HG03097 (cell line): ENCODE measurements around the gene TIA1.
A peak's percentile ranks its signal among the peaks of the same experiment; 100 is the strongest.
"Not testable (repeated sequence)": the region's sequence is repeated elsewhere in the genome, so short reads cannot be mapped to it uniquely, and the experiment has no call there.

Experiments
- ATAC-seq: cut with Tn5 transposase; IDR thresholded peaks from one replicate; pipeline ENCODE4 v1.9.1; 2021; ENCODE audit not compliant: unreplicated experiment, low FRiP score

The TIA1 gene

GRCh38 chr2:70226781-70227180 is 21.6 kb downstream of the TIA1 start:
- no peak for ATAC-seq

GRCh38 chr2:70223305-70223704 is 25.1 kb downstream of the TIA1 start:
- not testable (repeated sequence) for ATAC-seq

- no peak for ATAC-seq
These were observed 33.4 kb downstream of the TIA1 start for GRCh38 chr2:70214953-70215549.

GRCh38 chr2:70214365-70214764 is 34.1 kb downstream of the TIA1 start:
- ATAC-seq: no peak

- no peak for ATAC-seq
These were observed 36.0 kb downstream of the TIA1 start for GRCh38 chr2:70212298-70212932.

- no peak for ATAC-seq
These were observed 36.8 kb downstream of the TIA1 start for GRCh38 chr2:70211595-70211994.

GRCh38 chr2:70204452-70204851 is 44.0 kb downstream of the TIA1 start:
- no peak for ATAC-seq

- ATAC-seq: no peak
These were observed 45.3 kb downstream of the TIA1 start for GRCh38 chr2:70203086-70203485.

GRCh38 chr2:70202236-70202806 is 46.1 kb downstream of the TIA1 start:
- ATAC-seq: no peak

GRCh38 chr2:70201831-70202230 is 46.6 kb downstream of the TIA1 start:
- no peak for ATAC-seq

GRCh38 chr2:70201225-70201768 is 47.1 kb downstream of the TIA1 start:
- ATAC-seq: no peak

- no peak for ATAC-seq
These were observed 49.0 kb downstream of the TIA1 start for GRCh38 chr2:70199320-70199864.

GRCh38 chr2:70192516-70192915 is 55.9 kb downstream of the TIA1 start:
- ATAC-seq: no peak

GRCh38 chr2:70191244-70191735 is 57.1 kb downstream of the TIA1 start:
- no peak for ATAC-seq

- peak; percentile 84 for ATAC-seq
These were observed 57.8 kb downstream of the TIA1 start, which contains the start of gene C2orf42 for GRCh38 chr2:70190418-70191243. C2orf42 (minus strand) TSS chr2:70191019; CDS start chr2:70181985, 9,034 bp downstream.

GRCh38 chr2:70188460-70188859 is 60.0 kb downstream of the TIA1 start:
- ATAC-seq: no peak

GRCh38 chr2:70187170-70187569 is 61.3 kb downstream of the TIA1 start:
- ATAC-seq: not testable (repeated sequence)

GRCh38 chr2:70182689-70183088 is 65.7 kb downstream of the TIA1 start:
- ATAC-seq: no peak

GRCh38 chr2:70181363-70181956 is 67.0 kb downstream of the TIA1 start:
- ATAC-seq: no peak

- ATAC-seq: no peak
These were observed 74.9 kb downstream of the TIA1 start for GRCh38 chr2:70173520-70173919.
